ENCODE results near the gene ADAMTS17.

GRCh38 chr15:100234158-100235029 lies 107.4 kb downstream of the ADAMTS17 start:
- TF ChIP-seq REST (IDR thresholded peaks at IDR 0.05; ENCODE audit: low read depth) (no peak), CTCF (IDR thresholded peaks at IDR 0.05 in 2 of 3, conservative IDR thresholded peaks at IDR 0.05 in 1 of 3; ENCODE audit: borderline replicate concordance in 1 of 3, insufficient read depth in 1 of 3, low read depth in 2 of 3, low read length in 2 of 3) (no peak), MAX (IDR thresholded peaks at IDR 0.05) (no peak), ZBTB33 (IDR thresholded peaks at IDR 0.05; ENCODE audit: extremely low read depth, insufficient replicate concordance, low read length) (no peak), CEBPB (IDR thresholded peaks at IDR 0.05; ENCODE audit: low read depth) (no peak)

Data from HCT116 (cell line).